Fibroblast of lung (primary cell): Measurements from ENCODE around the gene CDKL5. TPM values are rescaled to one million over a fixed set of nuclear protein-coding genes. Genes with fewer than 3 reads are reported as not detected.

Experiments
- DNase-seq, 2 donors: peaks; one replicate each; pipeline versions ENCODE4 v3.0.0 to v3.0.0-alpha.2; 2010; ENCODE audit warnings: low read depth in 2 of 2
- H2AFZ ChIP-seq: 2 replicates; pipeline ENCODE4 v1.5.1; 2012; ENCODE audit warnings: low read length, control low read depth, inconsistent platforms
- H3K27ac ChIP-seq: 2 replicates; pipeline ENCODE4 v1.5.1; 2011; ENCODE audit warnings: low read length, control low read depth; ENCODE audit not compliant: insufficient read depth
- H3K27me3 ChIP-seq: 2 replicates; pipeline ENCODE4 v1.5.1; 2011; ENCODE audit warnings: mild to moderate bottlenecking, low read length; ENCODE audit not compliant: control insufficient read depth, insufficient read depth
- H3K36me3 ChIP-seq: 2 replicates; pipeline ENCODE4 v1.5.1; 2011; ENCODE audit warnings: low read length; ENCODE audit not compliant: control insufficient read depth, insufficient read depth
- H3K4me1 ChIP-seq: 2 replicates; pipeline ENCODE4 v1.5.1; 2011; ENCODE audit warnings: low read length; ENCODE audit not compliant: control insufficient read depth, insufficient read depth; ENCODE audit errors: extremely low read depth
- H3K4me2 ChIP-seq: 2 replicates; pipeline ENCODE4 v1.5.1; 2011; ENCODE audit warnings: low read length, control low read depth; ENCODE audit not compliant: insufficient read depth; ENCODE audit errors: extremely low read depth
- H3K4me3 ChIP-seq, 4 experiments: fragments of 200-600 bp in 1 of 4; sonication (generic) in 1 of 4; replicated peaks in 1 of 4; 2 replicates each; pipeline ENCODE4 v1.5.1; 2011 to 2016; ENCODE audit warnings: low read length in 4 of 4, low read depth in 3 of 4, mild to moderate bottlenecking in 3 of 4, control low read depth in 2 of 4, inconsistent platforms in 1 of 4, mixed read lengths in 1 of 4; ENCODE audit not compliant: insufficient read depth in 1 of 4; ENCODE audit errors: control extremely low read depth in 1 of 4
- H3K79me2 ChIP-seq: 2 replicates; pipeline ENCODE4 v1.5.1; 2012; ENCODE audit warnings: mild to moderate bottlenecking, low read length, inconsistent platforms; ENCODE audit not compliant: control insufficient read depth, insufficient read depth
- H3K9ac ChIP-seq: 2 replicates; pipeline ENCODE4 v1.5.1; 2011; ENCODE audit warnings: mild to moderate bottlenecking, low read length, control low read depth; ENCODE audit not compliant: insufficient read depth
- H3K9me3 ChIP-seq: 2 replicates; pipeline ENCODE4 v1.5.1; 2012; ENCODE audit warnings: low read depth, low read length; ENCODE audit not compliant: control insufficient read depth, insufficient read depth
- H4K20me1 ChIP-seq: 2 replicates; pipeline ENCODE4 v1.5.1; 2011; ENCODE audit warnings: low read length; ENCODE audit not compliant: control insufficient read depth, insufficient read depth; ENCODE audit errors: extremely low read depth
- EZH2 ChIP-seq: IDR thresholded peaks from 2 replicates; pipeline ENCODE4 v1.5.1; 2012; ENCODE audit warnings: low read length, control low read depth, mild to moderate bottlenecking; ENCODE audit errors: missing control alignments
- polyA plus RNA-seq, 2 donors: library from polyadenylated mRNA; depleted of rRNA in 1 of 2; stranded (reverse) in 1 of 2; unstranded in 1 of 2; fragments of >200 nt; gene quantifications; 2 replicates each; pipeline ENCODE4 v1.2.1, GENCODE V29; 2011 to 2012; ENCODE audit warnings: missing spikeins in 1 of 2
- total RNA-seq: library from RNA; depleted of rRNA; stranded (reverse); fragments of >200 nt; gene quantifications from 2 replicates; pipeline ENCODE4 v1.2.1, GENCODE V29; 2014
- TF ChIP-seq, protein P1 (sequence below), 2 donors: IDR thresholded peaks in 1 of 2; conservative IDR thresholded peaks in 1 of 2; 1 replicate in 1 of 2; 2 replicates in 1 of 2; pipeline ENCODE4 v1.5.1; 2011 to 2012; ENCODE audit warnings: low read length in 2 of 2, control low read depth in 1 of 2, inconsistent platforms in 1 of 2, low read depth in 1 of 2, mild to moderate bottlenecking in 1 of 2

Gene CDKL5
- total and polyA plus RNA-seq, 2 donors (not counting 1 experiment from before 2014, with no cell fraction given), result 5.0 to 6.6 TPM

DNA sequence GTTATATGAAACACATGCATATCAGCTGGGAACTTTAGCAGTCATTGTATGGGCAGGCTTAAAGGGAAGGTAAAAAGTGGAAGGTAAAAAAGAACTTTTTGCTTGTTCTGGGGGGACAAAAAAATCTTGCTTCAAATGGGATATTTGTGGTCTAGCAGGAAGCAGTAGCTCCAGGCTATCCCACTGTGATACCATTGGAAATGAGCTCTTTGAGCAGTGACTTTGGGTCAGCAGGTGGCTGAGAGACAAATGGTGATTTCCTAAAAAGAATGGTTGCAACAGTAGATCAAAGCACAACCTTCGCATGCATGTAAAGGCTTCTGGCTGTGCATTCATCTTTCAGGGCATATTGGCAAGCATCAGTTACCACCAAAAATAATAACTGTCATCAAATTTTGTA lies 140.3 kb downstream of the CDKL5 start:
- Histone ChIP-seq H3K36me3 (no peaks in the 10 kb centered on the region), H3K4me2 (no peak overlapping the region), H3K27ac (no peak overlapping the region), H3K9ac (no peak overlapping the region), H4K20me1 (no peaks in the 10 kb centered on the region), H3K9me3 (no peaks in the 10 kb centered on the region), H2AFZ (no peak overlapping the region), H3K27me3 (no peaks in the 10 kb centered on the region), H3K79me2 (no peaks in the 10 kb centered on the region), H3K4me1 (no peaks in the 10 kb centered on the region), H3K4me3 (no peak overlapping the region)
- TF ChIP-seq, protein P1, sequence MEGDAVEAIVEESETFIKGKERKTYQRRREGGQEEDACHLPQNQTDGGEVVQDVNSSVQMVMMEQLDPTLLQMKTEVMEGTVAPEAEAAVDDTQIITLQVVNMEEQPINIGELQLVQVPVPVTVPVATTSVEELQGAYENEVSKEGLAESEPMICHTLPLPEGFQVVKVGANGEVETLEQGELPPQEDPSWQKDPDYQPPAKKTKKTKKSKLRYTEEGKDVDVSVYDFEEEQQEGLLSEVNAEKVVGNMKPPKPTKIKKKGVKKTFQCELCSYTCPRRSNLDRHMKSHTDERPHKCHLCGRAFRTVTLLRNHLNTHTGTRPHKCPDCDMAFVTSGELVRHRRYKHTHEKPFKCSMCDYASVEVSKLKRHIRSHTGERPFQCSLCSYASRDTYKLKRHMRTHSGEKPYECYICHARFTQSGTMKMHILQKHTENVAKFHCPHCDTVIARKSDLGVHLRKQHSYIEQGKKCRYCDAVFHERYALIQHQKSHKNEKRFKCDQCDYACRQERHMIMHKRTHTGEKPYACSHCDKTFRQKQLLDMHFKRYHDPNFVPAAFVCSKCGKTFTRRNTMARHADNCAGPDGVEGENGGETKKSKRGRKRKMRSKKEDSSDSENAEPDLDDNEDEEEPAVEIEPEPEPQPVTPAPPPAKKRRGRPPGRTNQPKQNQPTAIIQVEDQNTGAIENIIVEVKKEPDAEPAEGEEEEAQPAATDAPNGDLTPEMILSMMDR (conservative IDR thresholded peaks at IDR 0.05 in 1 of 2, IDR thresholded peaks at IDR 0.05 in 1 of 2; ENCODE audit: low read depth in 1 of 2, low read length in 2 of 2), result no peak
- TF ChIP-seq EZH2, result no peak
- DNase-seq, result no peak

DNA sequence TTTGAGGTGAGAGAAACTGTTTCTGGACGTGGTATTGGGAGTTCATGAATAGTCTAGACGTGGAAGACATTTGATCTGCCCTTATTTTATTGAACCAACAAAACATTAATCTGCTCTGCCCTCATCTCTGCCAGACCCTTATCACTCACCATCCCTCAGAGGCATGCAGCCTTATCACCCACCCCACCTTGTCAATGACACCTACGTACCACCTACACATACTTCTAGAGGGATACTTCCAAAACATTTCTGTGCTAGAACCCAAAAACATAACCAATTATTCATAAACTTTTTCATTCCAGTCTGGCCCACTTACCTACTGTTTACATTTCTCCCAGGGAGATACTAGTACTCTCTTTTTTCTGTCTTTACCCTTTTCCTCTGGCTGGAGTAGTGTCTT lies 141.3 kb downstream of the CDKL5 start:
- H3K4me2 ChIP-seq, result no peak overlapping the region
- no peak overlapping the region for H3K27ac ChIP-seq
- H3K4me3 ChIP-seq, result no peak overlapping the region
- no peaks in the 10 kb centered on the region for H3K9me3 ChIP-seq
- no peaks in the 10 kb centered on the region for H3K27me3 ChIP-seq
- no peaks in the 10 kb centered on the region for H3K36me3 ChIP-seq
- H3K9ac ChIP-seq, result no peak overlapping the region
- no peaks in the 10 kb centered on the region for H3K79me2 ChIP-seq
- DNase-seq, result no peak
- no peaks in the 10 kb centered on the region for H3K4me1 ChIP-seq
- no peak for TF ChIP-seq EZH2
- TF ChIP-seq, protein P1 (conservative IDR thresholded peaks at IDR 0.05 in 1 of 2, IDR thresholded peaks at IDR 0.05 in 1 of 2; ENCODE audit: low read depth in 1 of 2, low read length in 2 of 2), result no peak
- H2AFZ ChIP-seq, result no peak overlapping the region
- H4K20me1 ChIP-seq, result no peaks in the 10 kb centered on the region

DNA sequence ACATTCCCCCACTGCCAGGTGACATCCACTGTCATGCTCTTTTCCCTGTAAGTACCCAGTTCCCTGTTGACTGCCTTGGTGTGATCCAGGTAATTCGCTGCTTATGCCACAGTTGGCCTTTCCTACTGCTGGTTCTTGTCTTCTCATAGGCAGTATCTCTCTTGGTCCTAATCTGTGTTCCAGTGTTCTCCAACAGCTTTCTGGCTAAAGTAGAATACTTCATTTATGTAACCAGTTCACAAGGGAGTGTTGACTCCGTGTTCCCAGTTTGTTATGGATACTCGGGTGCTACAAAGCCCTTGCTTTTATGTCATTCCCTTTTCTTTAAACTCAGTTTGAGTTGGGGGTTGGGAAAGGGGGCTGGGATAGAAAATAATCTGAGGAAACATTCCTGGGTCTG lies 148.1 kb downstream of the CDKL5 start:
- no peak overlapping the region for H3K4me3 ChIP-seq
- no peaks in the 10 kb centered on the region for H3K9me3 ChIP-seq
- no peak overlapping the region for H2AFZ ChIP-seq
- H3K4me1 ChIP-seq, result peaks cover 2% of the 10 kb centered on the region
- no peaks in the 10 kb centered on the region for H3K79me2 ChIP-seq
- no peaks in the 10 kb centered on the region for H4K20me1 ChIP-seq
- no peaks in the 10 kb centered on the region for H3K36me3 ChIP-seq
- H3K9ac ChIP-seq, result no peak overlapping the region
- DNase-seq, result no peak
- no peak overlapping the region for H3K4me2 ChIP-seq
- no peak overlapping the region for H3K27ac ChIP-seq
- H3K27me3 ChIP-seq, result no peaks in the 10 kb centered on the region
- no peak for TF ChIP-seq EZH2
- TF ChIP-seq, protein P1 (conservative IDR thresholded peaks at IDR 0.05 in 1 of 2, IDR thresholded peaks at IDR 0.05 in 1 of 2; ENCODE audit: low read depth in 1 of 2, low read length in 2 of 2), result no peak
